WTC11 (cell line): ENCODE measurements around the gene TVP23A. TPM values are rescaled to one million over a fixed set of nuclear protein-coding genes. Genes with fewer than 3 reads are reported as not detected.

Source experiments
- ATAC-seq: fragments of 200-7000 bp; cut with Tn5 transposase; 2 replicates; pipeline ENCODE4 v1.10.0; 2021; ENCODE audit warnings: mild to moderate bottlenecking, moderate library complexity
- CTCF ChIA-PET: fragments of 300-600 bp; sonication (Branson Sonifier 250); formaldehyde crosslinking; loops from one replicate; lab custom pipeline; 2021; ENCODE audit warnings: antibody characterized with exemption; lab: Charles Lee
- POLR2A ChIA-PET: fragments of 350-600 bp; sonication (Branson Sonifier 250); formaldehyde crosslinking; loops from one replicate; lab custom pipeline; 2021; ENCODE audit warnings: antibody characterized with exemption; lab: Charles Lee
- DNase-seq: peaks from one replicate; pipeline ENCODE4 v3.0.0; 2021; ENCODE audit warnings: low spot score
- H3K27ac Mint-ChIP-seq: 2 replicates; pipeline ENCODE4 v1.8.0; 2021; ENCODE audit warnings: mixed read lengths
- H3K27me3 Mint-ChIP-seq: 2 replicates; pipeline ENCODE4 v1.8.0; 2021; ENCODE audit warnings: low read depth, mild to moderate bottlenecking, moderate library complexity, mixed read lengths
- H3K36me3 Mint-ChIP-seq: 2 replicates; pipeline ENCODE4 v1.8.0; 2021; ENCODE audit warnings: mixed read lengths
- H3K4me1 Mint-ChIP-seq: 2 replicates; pipeline ENCODE4 v1.8.0; 2022; ENCODE audit warnings: mixed read lengths
- H3K4me3 Mint-ChIP-seq: 2 replicates; pipeline ENCODE4 v1.8.0; 2021; ENCODE audit warnings: mild to moderate bottlenecking, moderate library complexity, mixed read lengths
- H3K9me3 Mint-ChIP-seq: 2 replicates; pipeline ENCODE4 v1.8.0; 2021; ENCODE audit warnings: mixed read lengths
- ATF1 ChIP-seq: sonication (generic); formaldehyde crosslinking; IDR thresholded peaks from 2 replicates; pipeline ENCODE4 v1.8.1; 2023; ENCODE audit warnings: mild to moderate bottlenecking, moderate library complexity, missing genetic modification reagents
- E2F5 ChIP-seq: sonication (generic); formaldehyde crosslinking; IDR thresholded peaks from 2 replicates; pipeline ENCODE4 v1.8.1; 2022; ENCODE audit warnings: mild to moderate bottlenecking, moderate library complexity, missing genetic modification reagents
- EMX1 ChIP-seq: fragments of 250-450 bp; sonication (Bioruptor Pico); IDR thresholded peaks from 2 replicates; pipeline ENCODE4 v1.8.0; 2021; ENCODE audit warnings: mild to moderate bottlenecking
- ESRRA ChIP-seq: sonication (generic); formaldehyde crosslinking; IDR thresholded peaks from 2 replicates; pipeline ENCODE4 v1.8.1; 2022; ENCODE audit warnings: mild to moderate bottlenecking, missing genetic modification reagents, borderline replicate concordance
- FOXK1 ChIP-seq: sonication (generic); formaldehyde crosslinking; IDR thresholded peaks from 2 replicates; pipeline ENCODE4 v1.8.0; 2022; ENCODE audit warnings: mild to moderate bottlenecking, moderate library complexity, missing genetic modification reagents
- FOXP1 ChIP-seq: sonication (generic); formaldehyde crosslinking; IDR thresholded peaks from 2 replicates; pipeline ENCODE4 v1.8.0; 2022; ENCODE audit warnings: missing genetic modification reagents, mild to moderate bottlenecking, moderate library complexity, borderline replicate concordance
- FOXP4 ChIP-seq: sonication (generic); formaldehyde crosslinking; IDR thresholded peaks from 2 replicates; pipeline ENCODE4 v1.8.0; 2022; ENCODE audit warnings: mild to moderate bottlenecking, missing genetic modification reagents
- MAX ChIP-seq: sonication (generic); formaldehyde crosslinking; IDR thresholded peaks from 2 replicates; pipeline ENCODE4 v1.8.0; 2022; ENCODE audit warnings: mild to moderate bottlenecking, missing genetic modification reagents
- NFATC4 ChIP-seq: fragments of 250-450 bp; sonication (Bioruptor Pico); IDR thresholded peaks from 2 replicates; pipeline ENCODE4 v1.9.0; 2021; ENCODE audit warnings: mild to moderate bottlenecking
- NR2C2 ChIP-seq: sonication (generic); formaldehyde crosslinking; IDR thresholded peaks from 2 replicates; pipeline ENCODE4 v1.8.0; 2022; ENCODE audit warnings: mild to moderate bottlenecking, missing genetic modification reagents
- NR3C1 ChIP-seq: sonication (generic); formaldehyde crosslinking; conservative IDR thresholded peaks from 2 replicates; pipeline ENCODE4 v1.8.1; 2023; ENCODE audit warnings: low read depth, mild to moderate bottlenecking, missing genetic modification reagents
- PREB ChIP-seq: sonication (generic); formaldehyde crosslinking; IDR thresholded peaks from 2 replicates; pipeline ENCODE4 v1.8.1; 2022; ENCODE audit warnings: mild to moderate bottlenecking, missing genetic modification reagents, moderate library complexity, borderline replicate concordance
- SMAD3 ChIP-seq: sonication (generic); formaldehyde crosslinking; IDR thresholded peaks from 2 replicates; pipeline ENCODE4 v1.8.0; 2022; ENCODE audit warnings: missing genetic modification reagents, mild to moderate bottlenecking, borderline replicate concordance
- SMAD4 ChIP-seq: sonication (generic); formaldehyde crosslinking; IDR thresholded peaks from 2 replicates; pipeline ENCODE4 v1.8.0; 2022; ENCODE audit warnings: mild to moderate bottlenecking, missing genetic modification reagents
- SOX15 ChIP-seq: fragments of 250-450 bp; sonication (Bioruptor Pico); IDR thresholded peaks from 2 replicates; pipeline ENCODE4 v1.9.0; 2021; ENCODE audit warnings: mild to moderate bottlenecking
- TCF7 ChIP-seq: sonication (generic); formaldehyde crosslinking; IDR thresholded peaks from 2 replicates; pipeline ENCODE4 v1.8.0; 2022; ENCODE audit warnings: mild to moderate bottlenecking, low read depth, missing genetic modification reagents, moderate library complexity
- ZBTB21 ChIP-seq: sonication (generic); formaldehyde crosslinking; IDR thresholded peaks from 2 replicates; pipeline ENCODE4 v1.8.1; 2023; ENCODE audit warnings: mild to moderate bottlenecking, missing genetic modification reagents, borderline replicate concordance
- ZNF121 ChIP-seq: sonication (generic); formaldehyde crosslinking; IDR thresholded peaks from 2 replicates; pipeline ENCODE4 v1.8.0; 2023; ENCODE audit warnings: missing genetic modification reagents
- ZNF317 ChIP-seq: sonication (generic); formaldehyde crosslinking; IDR thresholded peaks from 2 replicates; pipeline ENCODE4 v1.8.1; 2023; ENCODE audit warnings: low read depth, mild to moderate bottlenecking, moderate library complexity, missing genetic modification reagents, borderline replicate concordance
- ZNF416 ChIP-seq: fragments of 250-450 bp; sonication (Bioruptor Pico); IDR thresholded peaks from 2 replicates; pipeline ENCODE4 v1.9.0; 2021; ENCODE audit warnings: mild to moderate bottlenecking, inconsistent platforms
- ZNF423 ChIP-seq: fragments of 250-450 bp; sonication (Bioruptor Pico); IDR thresholded peaks from 2 replicates; pipeline ENCODE4 v2.1.2; 2022; ENCODE audit warnings: mild to moderate bottlenecking, moderate library complexity
- ZNF671 ChIP-seq: fragments of 250-450 bp; sonication (Bioruptor Pico); IDR thresholded peaks from 2 replicates; pipeline ENCODE4 v1.8.0; 2021; ENCODE audit warnings: mild to moderate bottlenecking
- ZSCAN18 ChIP-seq: fragments of 250-450 bp; sonication (Bioruptor Pico); IDR thresholded peaks from 2 replicates; pipeline ENCODE4 v2.1.2; 2022; ENCODE audit warnings: mild to moderate bottlenecking, moderate library complexity
- total RNA-seq: library from RNA; stranded (reverse); gene quantifications from 3 replicates; pipeline ENCODE4 v1.2.3, GENCODE V29; 2021

TVP23A gene
- total RNA-seq, 1 experiment from 2014 or later = 1.2 TPM

GRCh38 chr16:10865991-10866966, 47.7 kb upstream of the TVP23A start:
- H3K4me1 Mint-ChIP-seq = peaks cover 6% of the 10 kb centered on the region
- no peaks in the 10 kb centered on the region for H3K27me3 Mint-ChIP-seq
- DNase-seq = no peak
- no peaks in the 10 kb centered on the region for H3K9me3 Mint-ChIP-seq
- POLR2A ChIA-PET = no interaction called here
- no peak for TF ChIP-seq ESRRA (CRISPR knock-in tag)
- no peak for TF ChIP-seq EMX1 (CRISPR knock-in tag)
- TF ChIP-seq TCF7 = no peak
- TF ChIP-seq NFATC4 (CRISPR knock-in tag) = no peak
- no peak for TF ChIP-seq ZBTB21
- no peak for TF ChIP-seq FOXK1 (CRISPR knock-in tag)
- no peak for TF ChIP-seq E2F5 (CRISPR knock-in tag)
- TF ChIP-seq ZSCAN18 = no peak
- TF ChIP-seq FOXP1 (CRISPR knock-in tag) = no peak
- TF ChIP-seq ZNF416 (CRISPR knock-in tag) = no peak
- no peak for TF ChIP-seq ZNF121 (CRISPR knock-in tag)
- TF ChIP-seq ZNF423 (CRISPR knock-in tag) = no peak
- H3K4me3 Mint-ChIP-seq = no peak overlapping the region
- CTCF ChIA-PET = no interaction called here
- H3K36me3 Mint-ChIP-seq = no peaks in the 10 kb centered on the region
- H3K27ac Mint-ChIP-seq = no peak overlapping the region
- no peak for ATAC-seq

- no peak for TF ChIP-seq FOXP4 (CRISPR knock-in tag)
- no peak for TF ChIP-seq ZNF317
- TF ChIP-seq ZNF423 (CRISPR knock-in tag) = no peak
- no peak for TF ChIP-seq FOXP1 (CRISPR knock-in tag)
- TF ChIP-seq SMAD4 (CRISPR knock-in tag) = no peak
- TF ChIP-seq MAX (CRISPR knock-in tag) = no peak
- no peak for TF ChIP-seq ATF1 (CRISPR knock-in tag)
- no peaks in the 10 kb centered on the region for H3K36me3 Mint-ChIP-seq
- peaks cover 6% of the 10 kb centered on the region for H3K4me1 Mint-ChIP-seq
- H3K9me3 Mint-ChIP-seq = peaks cover 13% of the 10 kb centered on the region
- no peak overlapping the region for H3K4me3 Mint-ChIP-seq
- no peak for DNase-seq
- H3K27ac Mint-ChIP-seq = no peak overlapping the region
- ChIA-PET POLR2A (no interaction called here), CTCF (no interaction called here)
- ATAC-seq = no peak
- no peaks in the 10 kb centered on the region for H3K27me3 Mint-ChIP-seq
Observed at GRCh38 chr16:10862438-10862837, 43.8 kb upstream of the TVP23A start.

- Mint-ChIP-seq H3K9me3 (peaks cover 13% of the 10 kb centered on the region), H3K36me3 (no peaks in the 10 kb centered on the region), H3K27me3 (no peaks in the 10 kb centered on the region), H3K27ac (no peak overlapping the region), H3K4me1 (peaks cover 1% of the 10 kb centered on the region), H3K4me3 (no peak overlapping the region)
- POLR2A ChIA-PET = no interaction called here
- ATAC-seq (no peak), DNase-seq (no peak)
- CTCF ChIA-PET = no interaction called here
- TF ChIP-seq NR2C2 (no peak), ZNF317 (no peak), FOXP4 (CRISPR knock-in tag) (no peak), SOX15 (no peak), ZNF671 (CRISPR knock-in tag) (no peak), NR3C1 (CRISPR knock-in tag) (no peak), PREB (CRISPR knock-in tag) (no peak), ZBTB21 (no peak), SMAD3 (CRISPR knock-in tag) (no peak), ZNF416 (CRISPR knock-in tag) (no peak)
Observed at GRCh38 chr16:10859658-10860057, 41.1 kb upstream of the TVP23A start.
